IMR-90 (cell line): ENCODE data around the gene FXYD5. TPM values are rescaled to one million over a fixed set of nuclear protein-coding genes. Genes with fewer than 3 reads are reported as not detected.

ENCODE experiments used
- ATAC-seq: fragments of 200-7000 bp; cut with Tn5 transposase; 2 replicates; pipeline ENCODE4 v1.9.1; 2020; ENCODE audit warnings: low read depth, mild to moderate bottlenecking, moderate library complexity
- BruUV-seq: library from RNA; stranded (reverse); fragments of 400-500 nt; replicated peaks from 2 replicates; lab custom pipeline; 2021; lab: Mats Ljungman, UMichigan
- CTCF ChIA-PET: fragments of 300-600 bp; formaldehyde crosslinking; extraction: SDS; loops from one replicate; lab custom pipeline; 2021; ENCODE audit warnings: antibody characterized with exemption; lab: Yijun Ruan, JAX
- POLR2A ChIA-PET: fragments of 300-600 bp; sonication (Branson Sonifier 250); formaldehyde crosslinking; loops from one replicate; lab custom pipeline; 2022; ENCODE audit warnings: antibody characterized with exemption; ENCODE audit not compliant: unreplicated experiment; lab: Charles Lee
- DNase-seq: peaks from one replicate; pipeline ENCODE4 v3.0.0; 2013
- H2AFZ ChIP-seq: replicated peaks from 2 replicates; pipeline ENCODE3; 2013; ENCODE audit warnings: low read length, mild to moderate bottlenecking; ENCODE audit not compliant: poor library complexity
- H2AK5ac ChIP-seq: 2 replicates; pipeline ENCODE4 v1.6.1; 2013; ENCODE audit warnings: low read depth, low read length, inconsistent platforms
- H2AK9ac ChIP-seq: replicated peaks from 2 replicates; pipeline ENCODE3; 2013; ENCODE audit warnings: mild to moderate bottlenecking, low read depth, low read length, moderate library complexity; ENCODE audit not compliant: poor library complexity
- H2BK120ac ChIP-seq: 2 replicates; pipeline ENCODE4 v1.6.1; 2013; ENCODE audit warnings: low read depth, low read length, inconsistent platforms
- H2BK15ac ChIP-seq: 3 replicates; pipeline ENCODE4 v1.6.1; 2013; ENCODE audit warnings: low read depth, low read length, inconsistent platforms
- H2BK20ac ChIP-seq: 2 replicates; pipeline ENCODE4 v1.6.1; 2013; ENCODE audit warnings: low read depth, mild to moderate bottlenecking, inconsistent platforms, low read length, moderate library complexity
- H2BK5ac ChIP-seq: 2 replicates; pipeline ENCODE4 v1.6.1; 2013; ENCODE audit warnings: mild to moderate bottlenecking, low read depth, low read length, inconsistent platforms; ENCODE audit not compliant: poor library complexity, severe bottlenecking
- H3K14ac ChIP-seq: replicated peaks from 2 replicates; pipeline ENCODE4 v1.6.1; 2013; ENCODE audit warnings: low read depth, low read length, inconsistent platforms
- H3K18ac ChIP-seq: 2 replicates; pipeline ENCODE4 v1.6.1; 2013; ENCODE audit warnings: low read depth, low read length, control low read depth
- H3K23ac ChIP-seq: 2 replicates; pipeline ENCODE4 v1.6.1; 2013; ENCODE audit warnings: low read depth, low read length, inconsistent platforms
- H3K27ac ChIP-seq: 2 replicates; pipeline ENCODE4 v1.5.1; 2013; ENCODE audit warnings: mild to moderate bottlenecking, control low read depth, low read length; ENCODE audit not compliant: insufficient read depth
- H3K27me3 ChIP-seq: 2 replicates; pipeline ENCODE4 v1.6.1; 2013; ENCODE audit warnings: low read length; ENCODE audit not compliant: control insufficient read depth, insufficient read depth
- H3K36me3 ChIP-seq: 2 replicates; pipeline ENCODE4 v1.6.1; 2013; ENCODE audit warnings: low read length, mixed read lengths; ENCODE audit not compliant: control insufficient read depth, insufficient read depth
- H3K4ac ChIP-seq: 2 replicates; pipeline ENCODE4 v1.6.1; 2013; ENCODE audit warnings: low read depth, low read length, inconsistent platforms
- H3K4me1 ChIP-seq: 2 replicates; pipeline ENCODE4 v1.6.1; 2013; ENCODE audit warnings: low read length, mixed read lengths; ENCODE audit not compliant: control insufficient read depth, insufficient read depth
- H3K4me2 ChIP-seq: 2 replicates; pipeline ENCODE4 v1.6.1; 2013; ENCODE audit warnings: low read depth, mild to moderate bottlenecking, control low read depth, low read length, moderate library complexity
- H3K4me3 ChIP-seq: 2 replicates; pipeline ENCODE4 v1.5.1; 2013; ENCODE audit warnings: low read depth, mild to moderate bottlenecking, control low read depth, low read length, moderate library complexity; ENCODE audit not compliant: insufficient read depth
- H3K56ac ChIP-seq: 2 replicates; pipeline ENCODE4 v1.6.1; 2013; ENCODE audit warnings: low read length, inconsistent platforms; ENCODE audit not compliant: insufficient read depth; ENCODE audit errors: extremely low read depth
- H3K79me1 ChIP-seq, 2 experiments: 2 replicates each; pipeline ENCODE4 v1.6.1; 2013; ENCODE audit warnings: low read length in 2 of 2, inconsistent platforms in 1 of 2, low read depth in 1 of 2
- H3K9ac ChIP-seq: 2 replicates; pipeline ENCODE4 v1.6.1; 2013; ENCODE audit warnings: low read depth, low read length, control low read depth
- H3K9me1 ChIP-seq: 2 replicates; pipeline ENCODE4 v1.6.1; 2013; ENCODE audit warnings: low read length, inconsistent platforms; ENCODE audit not compliant: insufficient read depth
- H3K9me3 ChIP-seq: 2 replicates; pipeline ENCODE4 v1.6.1; 2013; ENCODE audit warnings: low read length; ENCODE audit not compliant: control insufficient read depth, insufficient read depth
- H4K20me1 ChIP-seq: 2 replicates; pipeline ENCODE4 v1.6.1; 2013; ENCODE audit warnings: low read length, inconsistent platforms; ENCODE audit not compliant: insufficient read depth
- H4K5ac ChIP-seq: 2 replicates; pipeline ENCODE4 v1.6.1; 2013; ENCODE audit warnings: mild to moderate bottlenecking, low read depth, low read length, control low read depth
- H4K8ac ChIP-seq, 2 experiments: 2 replicates each; pipeline ENCODE4 v1.6.1; 2013; ENCODE audit warnings: low read depth in 2 of 2, low read length in 2 of 2, control low read depth in 1 of 2, inconsistent platforms in 1 of 2
- H4K91ac ChIP-seq: 2 replicates; pipeline ENCODE4 v1.6.1; 2013; ENCODE audit warnings: low read depth, low read length, inconsistent platforms; ENCODE audit not compliant: insufficient read depth
- BHLHE40 ChIP-seq: fragments of 150-350 bp; IDR thresholded peaks from 2 replicates; pipeline ENCODE4 v1.6.1; 2016; ENCODE audit warnings: mild to moderate bottlenecking, low read depth, low read length
- CEBPB ChIP-seq: IDR thresholded peaks from 2 replicates; pipeline ENCODE4 v1.6.1; 2012; ENCODE audit warnings: low read depth, low read length, improper control_type of control experiment
- CHD1 ChIP-seq: IDR thresholded peaks from 2 replicates; pipeline ENCODE4 v1.6.1; 2012; ENCODE audit warnings: low read depth, low read length, improper control_type of control experiment
- FOS ChIP-seq: fragments of 150-350 bp; IDR thresholded peaks from 2 replicates; pipeline ENCODE4 v1.6.1; 2016; ENCODE audit warnings: low read depth, low read length
- MAFK ChIP-seq: IDR thresholded peaks from 2 replicates; pipeline ENCODE4 v1.6.1; 2012; ENCODE audit warnings: low read depth, low read length, improper control_type of control experiment
- MAZ ChIP-seq: IDR thresholded peaks from 2 replicates; pipeline ENCODE4 v1.6.1; 2012; ENCODE audit warnings: low read depth, mild to moderate bottlenecking, low read length, improper control_type of control experiment, moderate library complexity, borderline replicate concordance
- MXI1 ChIP-seq: IDR thresholded peaks from 2 replicates; pipeline ENCODE4 v1.6.1; 2012; ENCODE audit warnings: low read depth, mild to moderate bottlenecking, low read length, moderate library complexity, borderline replicate concordance
- NFE2L2 ChIP-seq: fragments of 150-350 bp; IDR thresholded peaks from 2 replicates; pipeline ENCODE4 v1.6.1; 2016; ENCODE audit warnings: low read depth, mild to moderate bottlenecking, low read length
- POLR2A ChIP-seq: IDR thresholded peaks from 2 replicates; pipeline ENCODE4 v1.6.1; 2012; ENCODE audit warnings: mild to moderate bottlenecking, low read depth, low read length
- RAD21 ChIP-seq: IDR thresholded peaks from 2 replicates; pipeline ENCODE4 v1.6.1; 2012; ENCODE audit warnings: low read length, improper control_type of control experiment
- RCOR1 ChIP-seq: IDR thresholded peaks from 2 replicates; pipeline ENCODE4 v1.6.1; 2012; ENCODE audit warnings: mild to moderate bottlenecking, low read length, improper control_type of control experiment; ENCODE audit not compliant: insufficient replicate concordance
- RFX5 ChIP-seq: IDR thresholded peaks from 2 replicates; pipeline ENCODE4 v1.8.0; 2012; ENCODE audit warnings: low read depth, mild to moderate bottlenecking, low read length, moderate library complexity
- SMC3 ChIP-seq: fragments of 150-350 bp; IDR thresholded peaks from 2 replicates; pipeline ENCODE4 v1.6.1; 2016; ENCODE audit warnings: low read depth, mild to moderate bottlenecking, antibody characterized with exemption, low read length, moderate library complexity
- WGBS, 2 experiments: methylation state at CpG; one replicate each; pipeline versions ENCODE4 v1.1.5 to v1.1.7; 2013; ENCODE audit warnings: missing lambda C conversion rate in 2 of 2; ENCODE audit not compliant: insufficient read length in 1 of 2; ENCODE audit errors: extremely low coverage in 2 of 2; 5-methylcytosine and 5-hydroxymethylcytosine counted together
- dilution Hi-C: fragments of 300-500 bp; cut with HindIII; formaldehyde crosslinking; loops from one replicate; pipeline ENCODE4 v1.14.3; 2018; ENCODE audit warnings: low sequenced_read_pairs; ENCODE audit not compliant: unreplicated experiment
- in situ Hi-C: fragments of 300-500 bp; cut with MboI; formaldehyde crosslinking; loops from 3 replicates; pipeline ENCODE4 v1.14.3; 2019; ENCODE audit warnings: low sequenced_read_pairs, inconsistent platforms, mixed read lengths
- intact Hi-C: fragments of 100-400 bp; cut with micrococcal nuclease; formaldehyde crosslinking; loops from 2 replicates; pipeline ENCODE4 v1.10.0; 2022
- polyA plus RNA-seq, 3 experiments: library from polyadenylated mRNA; depleted of rRNA; stranded (reverse); fragments of >200 nt; gene quantifications; 2 replicates each; pipeline ENCODE4 v1.2.3, GENCODE V29; 2012; ENCODE audit warnings: low replicate concordance in 1 of 3
- total RNA-seq: library from RNA; depleted of rRNA; stranded (reverse); fragments of >200 nt; gene quantifications from 2 replicates; pipeline ENCODE4 v1.2.3, GENCODE V29; 2012
- TF ChIP-seq, protein P1 (sequence below): fragments of 150-350 bp; IDR thresholded peaks from 2 replicates; pipeline ENCODE4 v1.6.1; 2016; ENCODE audit warnings: low read depth, mild to moderate bottlenecking, low read length, moderate library complexity, borderline replicate concordance
- TF ChIP-seq, protein P2 (sequence below): conservative IDR thresholded peaks from 2 replicates; pipeline ENCODE4 v1.5.1; 2012; ENCODE audit warnings: mild to moderate bottlenecking, low read depth, low read length, improper control_type of control experiment
- TF ChIP-seq, protein P3 (sequence below): fragments of 150-350 bp; IDR thresholded peaks from 2 replicates; pipeline ENCODE4 v1.6.1; 2017; ENCODE audit warnings: mild to moderate bottlenecking, antibody characterized with exemption, low read length, low read depth

FXYD5 gene
- total and polyA plus RNA-seq, 2 of the 4 experiments (the other 2 are of a cell fraction), result 53.6 to 245 TPM

- Histone ChIP-seq H3K27me3 (no peaks in the 10 kb centered on the region), H3K27ac (no peak overlapping the region), H3K4ac (no peak overlapping the region), H3K56ac (no peak overlapping the region), H3K14ac (no peak overlapping the region), H4K5ac (no peak overlapping the region), H2BK5ac (no peak overlapping the region), H3K4me1 (no peaks in the 10 kb centered on the region), H2BK120ac (no peak overlapping the region), H2BK20ac (no peak overlapping the region), H4K8ac (no peak overlapping the region), H3K9me1 (no peaks in the 10 kb centered on the region), H3K18ac (no peak overlapping the region), H2AK5ac (no peak overlapping the region), H3K4me3 (no peak overlapping the region), H3K23ac (no peak overlapping the region), H2AK9ac (no peak overlapping the region), H3K79me1 (no peaks in the 10 kb centered on the region), H2AFZ (no peak overlapping the region), H4K91ac (no peak overlapping the region), H4K20me1 (no peaks in the 10 kb centered on the region), H3K9ac (no peak overlapping the region), H3K4me2 (no peak overlapping the region), H3K36me3 (no peaks in the 10 kb centered on the region), H3K9me3 (no peaks in the 10 kb centered on the region), H2BK15ac (no peak overlapping the region)
- DNase-seq, result no peak
- intact Hi-C loops, result no loop called here
- TF ChIP-seq POLR2A, result no peak
- no peak for TF ChIP-seq MXI1
- TF ChIP-seq FOS, result no peak
- TF ChIP-seq, protein P1, sequence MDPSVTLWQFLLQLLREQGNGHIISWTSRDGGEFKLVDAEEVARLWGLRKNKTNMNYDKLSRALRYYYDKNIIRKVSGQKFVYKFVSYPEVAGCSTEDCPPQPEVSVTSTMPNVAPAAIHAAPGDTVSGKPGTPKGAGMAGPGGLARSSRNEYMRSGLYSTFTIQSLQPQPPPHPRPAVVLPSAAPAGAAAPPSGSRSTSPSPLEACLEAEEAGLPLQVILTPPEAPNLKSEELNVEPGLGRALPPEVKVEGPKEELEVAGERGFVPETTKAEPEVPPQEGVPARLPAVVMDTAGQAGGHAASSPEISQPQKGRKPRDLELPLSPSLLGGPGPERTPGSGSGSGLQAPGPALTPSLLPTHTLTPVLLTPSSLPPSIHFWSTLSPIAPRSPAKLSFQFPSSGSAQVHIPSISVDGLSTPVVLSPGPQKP, result no peak
- TF ChIP-seq, protein P2, sequence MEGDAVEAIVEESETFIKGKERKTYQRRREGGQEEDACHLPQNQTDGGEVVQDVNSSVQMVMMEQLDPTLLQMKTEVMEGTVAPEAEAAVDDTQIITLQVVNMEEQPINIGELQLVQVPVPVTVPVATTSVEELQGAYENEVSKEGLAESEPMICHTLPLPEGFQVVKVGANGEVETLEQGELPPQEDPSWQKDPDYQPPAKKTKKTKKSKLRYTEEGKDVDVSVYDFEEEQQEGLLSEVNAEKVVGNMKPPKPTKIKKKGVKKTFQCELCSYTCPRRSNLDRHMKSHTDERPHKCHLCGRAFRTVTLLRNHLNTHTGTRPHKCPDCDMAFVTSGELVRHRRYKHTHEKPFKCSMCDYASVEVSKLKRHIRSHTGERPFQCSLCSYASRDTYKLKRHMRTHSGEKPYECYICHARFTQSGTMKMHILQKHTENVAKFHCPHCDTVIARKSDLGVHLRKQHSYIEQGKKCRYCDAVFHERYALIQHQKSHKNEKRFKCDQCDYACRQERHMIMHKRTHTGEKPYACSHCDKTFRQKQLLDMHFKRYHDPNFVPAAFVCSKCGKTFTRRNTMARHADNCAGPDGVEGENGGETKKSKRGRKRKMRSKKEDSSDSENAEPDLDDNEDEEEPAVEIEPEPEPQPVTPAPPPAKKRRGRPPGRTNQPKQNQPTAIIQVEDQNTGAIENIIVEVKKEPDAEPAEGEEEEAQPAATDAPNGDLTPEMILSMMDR, result no peak
- TF ChIP-seq, protein P3, sequence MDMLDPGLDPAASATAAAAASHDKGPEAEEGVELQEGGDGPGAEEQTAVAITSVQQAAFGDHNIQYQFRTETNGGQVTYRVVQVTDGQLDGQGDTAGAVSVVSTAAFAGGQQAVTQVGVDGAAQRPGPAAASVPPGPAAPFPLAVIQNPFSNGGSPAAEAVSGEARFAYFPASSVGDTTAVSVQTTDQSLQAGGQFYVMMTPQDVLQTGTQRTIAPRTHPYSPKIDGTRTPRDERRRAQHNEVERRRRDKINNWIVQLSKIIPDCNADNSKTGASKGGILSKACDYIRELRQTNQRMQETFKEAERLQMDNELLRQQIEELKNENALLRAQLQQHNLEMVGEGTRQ, result no peak
- TF ChIP-seq NFE2L2, result no peak
- TF ChIP-seq RCOR1, result no peak
- TF ChIP-seq RFX5, result no peak
- no peak for TF ChIP-seq RAD21
- TF ChIP-seq BHLHE40, result no peak
- no peak for TF ChIP-seq MAFK
- TF ChIP-seq CHD1, result no peak
- no peak for TF ChIP-seq CEBPB
- TF ChIP-seq SMC3, result no peak
- TF ChIP-seq MAZ, result no peak
- in situ Hi-C loops, result no loop called here
- no TSS peak for BruUV-seq
- ChIA-PET POLR2A (no interaction called here), CTCF (interaction anchor here (0.6 kb wide), 1 partner anchor 14 kb away, joined by 3 read pairs; no protein-coding TSS in a partner anchor)
- no peak for ATAC-seq
- dilution Hi-C loops, result no loop called here
- WGBS, 2 experiments, result no CpG with 5 or more reads among the region's 2 CpGs
Observed at GRCh38 chr19:35184884-35185283, 30.3 kb downstream of the FXYD5 start.
